Astrocyte (in vitro differentiated cells and primary cell): Measurements from ENCODE around the gene PDZRN4. TPM values are rescaled to one million over a fixed set of nuclear protein-coding genes. Genes with fewer than 3 reads are reported as not detected.
"Not testable (repeated sequence)": the region's sequence is repeated elsewhere in the genome, so short reads cannot be mapped to it uniquely, and the experiment has no call there.

Source experiments
- DNase-seq: peaks from one replicate; pipeline ENCODE4 v3.0.0-alpha.2; 2010; ENCODE audit warnings: low read depth
- FAIRE-seq: peaks from 2 replicates; lab custom pipeline; 2011; peaks lifted over from hg19 to GRCh38; lab: Jason Lieb, UNC
- H2AFZ ChIP-seq: 2 replicates; pipeline ENCODE4 v1.6.0; 2012; ENCODE audit warnings: low read depth, low read length, inconsistent platforms
- H3K27ac ChIP-seq: 2 replicates; pipeline ENCODE4 v1.5.1; 2011; ENCODE audit warnings: low read depth, low read length, inconsistent platforms
- H3K27me3 ChIP-seq: 2 replicates; pipeline ENCODE4 v1.6.0; 2011; ENCODE audit warnings: low read length, inconsistent platforms; ENCODE audit not compliant: insufficient read depth
- H3K36me3 ChIP-seq: 2 replicates; pipeline ENCODE4 v1.5.1; 2011; ENCODE audit warnings: low read length, inconsistent platforms; ENCODE audit not compliant: insufficient read depth
- H3K4me1 ChIP-seq: 2 replicates; pipeline ENCODE4 v1.5.1; 2011; ENCODE audit warnings: low read length, inconsistent platforms; ENCODE audit not compliant: insufficient read depth
- H3K4me2 ChIP-seq: 2 replicates; pipeline ENCODE4 v1.6.0; 2012; ENCODE audit warnings: low read length, inconsistent platforms
- H3K4me3 ChIP-seq: 2 replicates; pipeline ENCODE4 v1.5.1; 2011; ENCODE audit warnings: low read depth, mild to moderate bottlenecking, low read length, inconsistent platforms; ENCODE audit not compliant: insufficient read depth
- H3K79me2 ChIP-seq: 2 replicates; pipeline ENCODE4 v1.6.0; 2012; ENCODE audit warnings: mild to moderate bottlenecking, low read length, inconsistent platforms; ENCODE audit not compliant: insufficient read depth
- H3K9ac ChIP-seq: 2 replicates; pipeline ENCODE4 v1.6.0; 2012; ENCODE audit warnings: mild to moderate bottlenecking, low read length, inconsistent platforms
- H3K9me3 ChIP-seq: 2 replicates; pipeline ENCODE4 v1.5.1; 2012; ENCODE audit warnings: low read depth, mild to moderate bottlenecking, low read length, inconsistent platforms; ENCODE audit not compliant: insufficient read depth
- H4K20me1 ChIP-seq: 2 replicates; pipeline ENCODE4 v1.6.0; 2012; ENCODE audit warnings: low read length, inconsistent platforms; ENCODE audit not compliant: insufficient read depth
- H3K27ac Mint-ChIP-seq: one replicate; pipeline ENCODE4 v1.8.0; 2021; ENCODE audit warnings: mild to moderate bottlenecking, mixed read lengths; ENCODE audit not compliant: unreplicated experiment
- H3K27me3 Mint-ChIP-seq: one replicate; pipeline ENCODE4 v1.8.0; 2021; ENCODE audit warnings: low read depth, mixed read lengths; ENCODE audit not compliant: unreplicated experiment
- H3K36me3 Mint-ChIP-seq: one replicate; pipeline ENCODE4 v1.8.0; 2021; ENCODE audit warnings: low read depth, mixed read lengths; ENCODE audit not compliant: unreplicated experiment
- H3K4me1 Mint-ChIP-seq: one replicate; pipeline ENCODE4 v1.8.0; 2021; ENCODE audit warnings: low read depth, mixed read lengths; ENCODE audit not compliant: unreplicated experiment
- H3K4me3 Mint-ChIP-seq: one replicate; pipeline ENCODE4 v1.8.0; 2021; ENCODE audit warnings: mild to moderate bottlenecking, moderate library complexity, mixed read lengths; ENCODE audit not compliant: unreplicated experiment
- H3K9me3 Mint-ChIP-seq: one replicate; pipeline ENCODE4 v1.8.0; 2021; ENCODE audit warnings: mild to moderate bottlenecking, mixed read lengths; ENCODE audit not compliant: unreplicated experiment
- CTCF ChIP-seq: IDR thresholded peaks from 2 replicates; pipeline ENCODE4 v1.5.1; 2011; ENCODE audit warnings: low read depth, mild to moderate bottlenecking, inconsistent platforms, low read length, moderate library complexity; ENCODE audit not compliant: insufficient read depth
- EZH2 ChIP-seq: IDR thresholded peaks from 2 replicates; pipeline ENCODE4 v1.6.1; 2012; ENCODE audit warnings: mild to moderate bottlenecking, low read length, inconsistent platforms; ENCODE audit not compliant: insufficient read depth
- total RNA-seq: library from RNA; stranded (reverse); gene quantifications from 2 replicates; pipeline ENCODE4 v1.2.1, GENCODE V29; 2021

The PDZRN4 gene
- total RNA-seq, 1 donor from 2014 or later: not detected

DNA sequence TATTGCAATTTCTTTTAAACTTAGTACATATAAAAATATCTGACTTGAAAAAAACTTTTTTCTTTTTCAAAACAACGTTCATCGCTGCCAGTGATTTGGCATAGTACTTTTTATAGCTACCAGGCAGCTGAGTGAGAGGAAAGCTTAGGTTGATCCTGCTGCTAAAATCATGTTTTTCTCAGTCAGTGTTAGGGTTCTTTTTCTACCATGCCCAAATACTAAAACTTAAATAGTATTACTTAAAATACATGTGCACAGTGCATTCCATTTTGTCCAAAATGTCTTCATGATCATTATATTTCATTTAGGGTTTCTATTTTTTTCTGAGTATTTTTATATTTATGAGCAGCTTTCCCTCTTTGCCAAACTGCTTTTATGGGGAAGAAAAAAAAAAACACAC lies 123.8 kb downstream of the PDZRN4 start:
- no peaks in the 10 kb centered on the region for H3K36me3 ChIP-seq
- no peaks in the 10 kb centered on the region for H3K36me3 Mint-ChIP-seq
- H3K4me3 Mint-ChIP-seq: no peak overlapping the region
- DNase-seq (no peak), FAIRE-seq (no peak)
- no peak overlapping the region for H3K27ac Mint-ChIP-seq
- no peaks in the 10 kb centered on the region for H3K9me3 ChIP-seq
- H2AFZ ChIP-seq: no peak overlapping the region
- H3K4me1 Mint-ChIP-seq: no peaks in the 10 kb centered on the region
- H3K27ac ChIP-seq: no peak overlapping the region
- H4K20me1 ChIP-seq: no peaks in the 10 kb centered on the region
- H3K79me2 ChIP-seq: no peaks in the 10 kb centered on the region
- no peaks in the 10 kb centered on the region for H3K27me3 Mint-ChIP-seq
- no peak overlapping the region for H3K9ac ChIP-seq
- TF ChIP-seq CTCF (no peak), EZH2 (no peak)
- no peaks in the 10 kb centered on the region for H3K4me1 ChIP-seq
- no peaks in the 10 kb centered on the region for H3K27me3 ChIP-seq
- no peak overlapping the region for H3K4me2 ChIP-seq
- no peak overlapping the region for H3K4me3 ChIP-seq
- H3K9me3 Mint-ChIP-seq: no peaks in the 10 kb centered on the region

DNA sequence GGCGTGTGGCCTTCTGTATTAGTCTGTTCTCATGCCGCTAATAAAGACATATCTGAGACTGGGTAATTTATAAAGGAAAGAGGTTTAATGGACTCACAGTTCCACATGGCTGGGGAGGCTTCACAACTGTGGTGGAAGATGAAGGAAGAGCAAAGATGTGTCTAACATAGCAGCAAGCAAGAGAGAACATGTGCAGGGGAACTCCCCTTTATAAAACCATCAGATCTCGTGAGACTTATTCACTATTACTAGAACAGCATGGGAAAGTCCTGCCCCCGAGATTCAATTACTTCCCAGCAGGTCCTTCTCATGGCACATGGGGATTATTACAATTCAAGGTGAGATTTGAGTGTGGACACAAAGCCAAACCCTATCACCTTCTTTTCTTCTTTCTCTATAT lies 124.3 kb downstream of the PDZRN4 start:
- H3K4me2 ChIP-seq, H3K9ac ChIP-seq, FAIRE-seq, H3K4me1 Mint-ChIP-seq, H3K27me3 Mint-ChIP-seq, H3K4me3 Mint-ChIP-seq, H3K27ac ChIP-seq, H3K4me3 ChIP-seq, H3K36me3 Mint-ChIP-seq, H3K27me3 ChIP-seq, H3K4me1 ChIP-seq, H3K79me2 ChIP-seq, H3K9me3 ChIP-seq, H3K36me3 ChIP-seq, DNase-seq, H2AFZ ChIP-seq, H4K20me1 ChIP-seq, H3K27ac Mint-ChIP-seq, H3K9me3 Mint-ChIP-seq: not testable (repeated sequence)

GRCh38 chr12:41325336-41325735 lies 137.2 kb downstream of the PDZRN4 start:
- Mint-ChIP-seq H3K4me3 (no peak overlapping the region), H3K27ac (no peak overlapping the region), H3K9me3 (no peaks in the 10 kb centered on the region), H3K27me3 (no peaks in the 10 kb centered on the region), H3K4me1 (no peaks in the 10 kb centered on the region), H3K36me3 (no peaks in the 10 kb centered on the region)
- Histone ChIP-seq H3K4me1 (no peaks in the 10 kb centered on the region), H2AFZ (no peak overlapping the region), H3K4me3 (no peak overlapping the region), H3K79me2 (no peaks in the 10 kb centered on the region), H3K9me3 (no peaks in the 10 kb centered on the region), H4K20me1 (no peaks in the 10 kb centered on the region), H3K4me2 (no peak overlapping the region), H3K27ac (no peak overlapping the region), H3K9ac (no peak overlapping the region), H3K36me3 (no peaks in the 10 kb centered on the region), H3K27me3 (no peaks in the 10 kb centered on the region)
- no peak for FAIRE-seq
- no peak for DNase-seq
- TF ChIP-seq EZH2 (no peak), CTCF (no peak)
